Left ventricle myocardium inferior (tissue), 1 donor: ENCODE data around the gene DGLUCY. TPM values are rescaled to one million over a fixed set of nuclear protein-coding genes. Genes with fewer than 3 reads are reported as not detected.

Experiments used
- DNase-seq: peaks from one replicate; pipeline ENCODE4 v3.0.0-alpha.2; 2020
- H3K27ac ChIP-seq: fragments of 200-600 bp; replicated peaks from 2 replicates; pipeline ENCODE4 v1.8.0; 2021
- H3K27me3 ChIP-seq: fragments of 200-600 bp; 2 replicates; pipeline ENCODE4 v1.8.0; 2021; ENCODE audit warnings: low read depth
- H3K36me3 ChIP-seq: fragments of 200-600 bp; 2 replicates; pipeline ENCODE4 v1.8.0; 2021
- H3K4me1 ChIP-seq: fragments of 200-600 bp; 2 replicates; pipeline ENCODE4 v1.8.0; 2021
- H3K4me3 ChIP-seq: fragments of 200-600 bp; 2 replicates; pipeline ENCODE4 v1.8.0; 2021; ENCODE audit warnings: mild to moderate bottlenecking, moderate library complexity
- H3K9me3 ChIP-seq: fragments of 200-600 bp; replicated peaks from 2 replicates; pipeline ENCODE4 v1.8.0; 2021
- intact Hi-C: fragments of 100-400 bp; cut with micrococcal nuclease; formaldehyde crosslinking; loops from one replicate; pipeline ENCODE4 v1.11.0; 2022
- total RNA-seq: library from RNA; stranded (reverse); fragmentation: NEBNext Ultra II Directional; extraction: Animal tissue kit (Norgen Biotek cat#: 25700); gene quantifications from one replicate; pipeline ENCODE4 v1.2.1, GENCODE V29; 2021
- TF ChIP-seq, protein P1 (sequence below): fragments of 200-600 bp; IDR thresholded peaks from 2 replicates; pipeline ENCODE4 v1.8.0; 2021; ENCODE audit warnings: antibody characterized with exemption, mild to moderate bottlenecking, borderline replicate concordance
- donor health status: DM: no; HTN: yes; CAD: no; lungs with severe emphysema.

Gene DGLUCY
- total RNA-seq, 1 donor from 2014 or later, result 220 TPM

- intact Hi-C loops, result no loop called here
- TF ChIP-seq, protein P1, sequence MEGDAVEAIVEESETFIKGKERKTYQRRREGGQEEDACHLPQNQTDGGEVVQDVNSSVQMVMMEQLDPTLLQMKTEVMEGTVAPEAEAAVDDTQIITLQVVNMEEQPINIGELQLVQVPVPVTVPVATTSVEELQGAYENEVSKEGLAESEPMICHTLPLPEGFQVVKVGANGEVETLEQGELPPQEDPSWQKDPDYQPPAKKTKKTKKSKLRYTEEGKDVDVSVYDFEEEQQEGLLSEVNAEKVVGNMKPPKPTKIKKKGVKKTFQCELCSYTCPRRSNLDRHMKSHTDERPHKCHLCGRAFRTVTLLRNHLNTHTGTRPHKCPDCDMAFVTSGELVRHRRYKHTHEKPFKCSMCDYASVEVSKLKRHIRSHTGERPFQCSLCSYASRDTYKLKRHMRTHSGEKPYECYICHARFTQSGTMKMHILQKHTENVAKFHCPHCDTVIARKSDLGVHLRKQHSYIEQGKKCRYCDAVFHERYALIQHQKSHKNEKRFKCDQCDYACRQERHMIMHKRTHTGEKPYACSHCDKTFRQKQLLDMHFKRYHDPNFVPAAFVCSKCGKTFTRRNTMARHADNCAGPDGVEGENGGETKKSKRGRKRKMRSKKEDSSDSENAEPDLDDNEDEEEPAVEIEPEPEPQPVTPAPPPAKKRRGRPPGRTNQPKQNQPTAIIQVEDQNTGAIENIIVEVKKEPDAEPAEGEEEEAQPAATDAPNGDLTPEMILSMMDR, result no peak
- Histone ChIP-seq H3K4me1 (peaks cover 83% of the 10 kb centered on the region), H3K27me3 (no peaks in the 10 kb centered on the region), H3K27ac (peak overlapping the region; percentile 1), H3K9me3 (no peaks in the 10 kb centered on the region), H3K4me3 (no peak overlapping the region), H3K36me3 (peaks cover 34% of the 10 kb centered on the region)
- no peak for DNase-seq
Observed at GRCh38 chr14:91142214-91142668, 28.4 kb downstream of the DGLUCY start.

DNA sequence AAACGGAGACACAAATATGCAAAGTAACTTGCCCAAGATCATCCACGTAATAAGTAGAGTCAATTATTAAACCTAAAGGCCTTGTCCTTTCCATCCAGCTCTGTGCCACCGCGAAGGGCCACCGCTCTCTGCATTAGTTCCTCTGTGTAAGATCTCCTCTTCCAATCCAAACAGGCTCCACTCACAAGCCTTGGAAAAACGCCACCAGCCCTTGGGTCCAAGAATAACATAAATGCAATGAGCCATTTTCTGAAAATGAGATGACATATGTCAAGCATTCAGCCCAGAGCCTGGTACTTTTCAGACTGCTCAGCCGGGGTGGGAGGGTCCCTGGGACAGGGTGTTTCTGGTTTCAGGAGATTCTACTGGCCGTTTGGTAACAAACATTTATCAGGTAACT lies 30.0 kb downstream of the DGLUCY start:
- Histone ChIP-seq H3K4me1 (peaks cover 89% of the 10 kb centered on the region), H3K27me3 (no peaks in the 10 kb centered on the region), H3K27ac (peak overlapping the region; percentile 84), H3K4me3 (no peak overlapping the region), H3K9me3 (no peaks in the 10 kb centered on the region), H3K36me3 (peaks cover 49% of the 10 kb centered on the region)
- intact Hi-C loops, result no loop called here
- DNase-seq, result no peak
- TF ChIP-seq, protein P1, result no peak

DNA sequence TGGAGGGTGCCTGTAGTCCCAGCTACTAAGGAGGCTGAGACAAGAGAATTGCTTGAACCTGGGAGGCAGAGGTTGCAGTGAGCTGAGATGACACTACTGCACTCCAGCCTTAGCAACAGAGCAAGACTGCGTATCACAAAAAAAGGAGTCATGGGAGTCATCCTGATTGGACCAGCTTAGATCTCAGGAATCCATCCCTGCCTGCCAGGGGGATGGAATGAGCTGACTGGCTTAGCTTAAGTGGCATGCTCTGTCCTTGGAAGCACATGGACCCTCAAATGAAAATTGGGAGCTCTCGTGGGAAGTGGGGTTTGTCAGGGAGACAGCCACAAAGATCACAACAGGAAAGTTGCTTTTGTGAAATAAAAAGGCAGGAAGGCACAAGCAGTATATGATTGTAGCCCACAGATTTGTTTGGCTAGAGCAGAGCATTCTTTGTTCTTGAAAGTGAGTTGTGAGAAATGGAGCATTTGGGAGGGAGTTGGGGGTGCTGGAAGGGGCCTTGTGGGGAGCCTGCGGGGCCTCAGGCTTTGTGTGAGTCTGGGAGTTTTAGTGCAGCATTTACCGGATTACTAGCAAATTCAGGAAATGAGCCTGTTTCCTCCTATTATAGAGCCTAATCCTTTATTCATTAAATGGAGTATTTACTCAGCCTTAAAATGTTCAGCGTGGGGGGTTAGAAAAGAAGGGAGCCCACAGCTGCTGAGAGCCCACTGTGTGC lies 30.7 kb downstream of the DGLUCY start:
- intact Hi-C loops, result no loop called here
- peak overlapping the region; percentile 84 for H3K27ac ChIP-seq
- H3K27me3 ChIP-seq, result no peaks in the 10 kb centered on the region
- H3K9me3 ChIP-seq, result no peaks in the 10 kb centered on the region
- peaks cover 89% of the 10 kb centered on the region for H3K4me1 ChIP-seq
- no peak for DNase-seq
- TF ChIP-seq, protein P1, result no peak
- H3K36me3 ChIP-seq, result peaks cover 46% of the 10 kb centered on the region
- H3K4me3 ChIP-seq, result no peak overlapping the region

GRCh38 chr14:91145391-91146160 lies 31.7 kb downstream of the DGLUCY start:
- DNase-seq, result no peak
- H3K4me1 ChIP-seq, result peaks cover 86% of the 10 kb centered on the region
- TF ChIP-seq, protein P1, result no peak
- H3K27ac ChIP-seq, result peak overlapping the region; percentile 84
- H3K9me3 ChIP-seq, result no peaks in the 10 kb centered on the region
- H3K27me3 ChIP-seq, result no peaks in the 10 kb centered on the region
- intact Hi-C loops, result no loop called here
- no peak overlapping the region for H3K4me3 ChIP-seq
- H3K36me3 ChIP-seq, result peaks cover 49% of the 10 kb centered on the region

- no peaks in the 10 kb centered on the region for H3K27me3 ChIP-seq
- TF ChIP-seq, protein P1, result no peak
- peaks cover 80% of the 10 kb centered on the region for H3K4me1 ChIP-seq
- H3K4me3 ChIP-seq, result no peak overlapping the region
- DNase-seq, result peak; percentile 40
- no peaks in the 10 kb centered on the region for H3K9me3 ChIP-seq
- H3K36me3 ChIP-seq, result peaks cover 46% of the 10 kb centered on the region
- intact Hi-C loops, result no loop called here
- H3K27ac ChIP-seq, result peak overlapping the region; percentile 84
Observed at GRCh38 chr14:91146661-91147060, 32.8 kb downstream of the DGLUCY start.
